ENCODE data around the gene LIPT1.

DNA sequence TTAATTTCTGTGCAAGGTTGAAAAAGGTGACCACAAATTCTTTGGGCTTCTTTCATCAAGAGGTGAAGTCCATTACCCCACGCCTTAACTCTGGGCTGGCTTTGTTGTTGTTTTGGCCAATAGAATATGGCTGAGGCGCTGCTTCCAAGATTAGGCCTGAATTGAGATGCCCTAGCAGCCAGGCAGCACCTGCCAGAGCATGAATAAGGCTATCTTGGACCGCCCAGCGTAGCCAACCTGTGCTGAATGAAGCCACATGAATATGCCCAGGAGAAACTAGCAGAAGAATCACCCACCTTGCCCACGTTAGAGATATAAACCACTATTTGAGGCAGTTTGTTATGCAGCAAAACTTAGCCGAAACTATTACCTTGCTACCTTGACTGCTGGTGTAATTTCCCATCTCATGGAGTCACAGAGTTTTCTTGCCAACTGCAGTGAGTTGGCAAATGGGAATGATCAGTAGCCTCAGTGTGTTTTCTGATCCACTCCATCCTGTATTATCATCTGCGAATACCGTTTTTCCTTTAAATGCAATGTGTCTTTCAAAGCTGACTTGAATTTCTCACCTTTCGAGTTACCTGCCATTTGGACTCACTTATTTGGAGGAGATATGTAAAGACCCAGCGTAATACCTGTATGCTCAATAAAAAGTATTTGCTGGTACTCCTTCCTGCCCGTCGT, 704 bp upstream of the LIPT1 start:
- TF ChIP-seq CTCF (IDR thresholded peaks at IDR 0.05) (no peak), EP300 (IDR thresholded peaks at IDR 0.05) (no peak), POLR2A (IDR thresholded peaks at IDR 0.05) (no peak)
